ENCODE results near the gene TOP1. TPM values are rescaled to one million over a fixed set of nuclear protein-coding genes. Genes with fewer than 3 reads are reported as not detected.

Gene TOP1
- total RNA-seq, 1 donor from 2014 or later: 62.7 TPM

DNA sequence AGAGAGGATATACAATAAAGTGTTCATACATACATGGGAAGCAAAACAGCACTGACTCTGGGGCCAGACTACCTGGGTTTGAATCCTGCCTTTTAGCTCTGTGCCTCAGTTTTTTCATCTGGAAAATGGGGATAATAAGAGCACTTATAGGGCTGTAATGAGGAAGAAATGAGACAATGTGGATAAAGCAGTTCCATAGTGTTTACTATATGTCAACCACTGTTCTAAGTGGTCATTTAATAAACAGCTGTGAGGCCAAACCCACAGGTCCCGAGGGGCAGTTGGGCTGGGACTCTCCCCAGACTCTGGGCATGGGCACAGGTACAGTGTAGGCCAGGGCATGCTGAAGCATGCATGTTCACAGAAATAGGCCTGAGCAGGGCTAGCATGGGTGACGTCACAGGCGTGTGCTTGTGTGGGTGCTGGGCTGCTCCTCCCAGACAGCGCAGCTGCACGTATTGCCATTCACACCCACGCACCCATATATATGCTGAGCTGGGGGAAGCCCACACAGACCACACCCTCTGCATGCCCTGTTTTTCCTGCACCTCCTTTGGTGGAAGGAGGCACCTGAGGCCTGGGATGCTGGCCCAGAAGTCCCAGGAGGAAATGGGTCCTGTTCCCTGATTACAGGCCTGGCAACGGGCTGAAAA lies 105.2 kb downstream of the TOP1 start:
- H3K36me3 Mint-ChIP-seq (ENCODE audit: low read depth): no peaks in the 10 kb centered on the region
- no peak overlapping the region for H3K4me3 Mint-ChIP-seq
- intact Hi-C loops (cut with micrococcal nuclease): loop anchor here (2.0 kb wide), 1 partner anchor 277 kb away; no protein-coding TSS in a partner anchor
- H3K27me3 Mint-ChIP-seq: no peaks in the 10 kb centered on the region
- ChIA-PET POLR2A (interaction anchor here (0.7 to 1.7 kb wide), 4 partner anchors 22 to 143 kb away, joined by 3 to 5 read pairs (median 3); no protein-coding TSS in a partner anchor), CTCF (interaction anchor here (0.5 to 4.0 kb wide), 12 partner anchors 10 to 206 kb away, joined by 3 to 68 read pairs (median 8); partner anchors contain the start of gene LPIN3)
- peaks cover 38% of the 10 kb centered on the region for H3K4me1 Mint-ChIP-seq
- H3K9me3 Mint-ChIP-seq: no peaks in the 10 kb centered on the region
- ATAC-seq (ENCODE audit: low read depth): peak; percentile 12
- no peak for TF ChIP-seq CTCF (IDR thresholded peaks at IDR 0.05)
- no peak for DNase-seq
- no peak overlapping the region for H3K27ac Mint-ChIP-seq

DNA sequence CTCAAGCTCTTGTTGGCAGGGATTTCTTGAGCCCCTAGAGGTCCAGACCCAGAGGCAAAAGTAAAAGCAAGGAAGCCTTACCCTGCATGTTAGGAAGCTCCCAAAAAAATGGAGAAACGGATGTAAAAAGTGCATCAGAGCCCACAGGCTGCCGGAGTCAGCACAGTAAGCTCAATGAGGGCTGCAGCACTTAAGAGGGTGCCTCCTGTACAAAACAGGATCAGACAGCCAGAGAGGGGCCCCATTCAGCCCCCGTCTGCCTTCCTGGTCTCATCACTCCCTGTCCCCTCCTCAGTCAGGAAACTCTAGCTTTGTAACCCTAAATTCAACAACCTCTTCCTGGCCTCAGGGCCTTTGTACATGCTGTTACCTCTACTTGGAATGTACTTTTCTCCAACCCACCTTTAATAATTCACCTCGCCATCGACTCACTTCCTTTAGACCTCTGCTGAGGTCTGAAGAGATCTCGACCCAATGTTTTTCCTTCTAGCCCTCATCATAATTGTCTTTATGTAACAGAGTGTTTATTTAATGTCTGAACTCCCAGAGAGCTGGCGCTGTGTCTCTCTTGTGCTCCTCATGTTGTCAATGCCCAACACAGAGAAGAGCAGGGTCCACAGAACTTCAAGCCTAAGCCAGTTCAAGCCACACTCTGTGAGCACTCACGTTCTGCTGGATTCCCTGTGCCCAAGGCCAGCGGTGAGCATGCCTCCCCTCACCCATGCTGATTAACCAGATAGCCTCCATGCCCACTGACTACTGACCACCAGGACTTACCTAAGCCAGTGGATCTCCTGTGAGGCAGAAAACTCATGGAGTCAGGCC lies 106.0 kb downstream of the TOP1 start:
- no peak overlapping the region for H3K27ac Mint-ChIP-seq
- H3K4me1 Mint-ChIP-seq: peaks cover 45% of the 10 kb centered on the region
- no peak overlapping the region for H3K4me3 Mint-ChIP-seq
- POLR2A ChIA-PET: interaction anchor here (0.7 to 1.7 kb wide), 7 partner anchors 17 to 205 kb away, joined by 3 to 5 read pairs (median 3); no protein-coding TSS in a partner anchor
- CTCF ChIA-PET: interaction anchor here (0.5 to 4.0 kb wide), 32 partner anchors 7 to 285 kb away, joined by 3 to 68 read pairs (median 4); partner anchors contain the start of gene LPIN3
- H3K27me3 Mint-ChIP-seq: no peaks in the 10 kb centered on the region
- no peak for ATAC-seq (ENCODE audit: low read depth)
- DNase-seq: no peak
- no peak for TF ChIP-seq CTCF (IDR thresholded peaks at IDR 0.05)
- H3K36me3 Mint-ChIP-seq (ENCODE audit: low read depth): no peaks in the 10 kb centered on the region
- no peaks in the 10 kb centered on the region for H3K9me3 Mint-ChIP-seq
- intact Hi-C loops (cut with micrococcal nuclease): loop anchor here (1.0 to 2.0 kb wide), 5 partner anchors 39 to 276 kb away; partner anchors contain the start of genes LPIN3 and ZHX3

DNA sequence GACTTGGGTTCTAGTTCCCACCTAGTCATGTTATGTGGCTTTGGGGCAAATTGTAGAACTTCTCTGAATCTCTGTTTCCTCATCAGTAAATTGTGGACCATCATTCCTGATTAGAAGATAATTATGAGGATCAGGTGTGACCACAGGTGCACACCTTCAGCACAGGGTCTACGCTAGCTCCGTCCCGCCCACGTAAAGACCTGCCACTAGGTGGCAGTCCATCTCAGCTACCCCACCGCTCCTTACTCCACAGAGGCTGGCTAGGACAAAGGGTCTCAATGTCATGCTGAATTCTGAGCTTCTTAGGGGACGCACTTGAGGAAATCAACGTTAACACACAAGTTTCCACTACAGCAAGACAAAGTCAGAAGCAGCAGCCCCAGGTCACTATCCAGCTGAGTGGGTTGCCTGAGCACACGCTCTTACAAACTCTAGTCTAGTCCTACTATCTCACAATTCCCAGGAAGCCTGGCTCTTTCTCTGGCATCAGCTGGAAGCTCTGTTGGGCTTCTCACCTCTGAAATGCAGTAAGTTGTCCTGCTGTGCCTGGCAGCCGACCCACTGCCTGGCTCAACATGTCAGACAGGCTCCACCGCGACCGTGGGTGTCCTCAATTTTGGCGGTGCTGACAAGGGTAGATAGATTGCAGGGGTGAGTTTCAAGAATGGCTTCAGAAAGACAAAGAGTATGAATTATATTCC lies 106.7 kb downstream of the TOP1 start:
- ChIA-PET POLR2A (interaction anchor here (0.7 to 3.5 kb wide), 6 partner anchors 17 to 204 kb away, joined by 3 to 47 read pairs (median 4); no protein-coding TSS in a partner anchor), CTCF (interaction anchor here (0.7 to 4.0 kb wide), 31 partner anchors 8 to 284 kb away, joined by 3 to 68 read pairs (median 4); partner anchors contain the start of gene LPIN3)
- H3K4me3 Mint-ChIP-seq: peak overlapping the region; percentile 84
- no peaks in the 10 kb centered on the region for H3K27me3 Mint-ChIP-seq
- H3K27ac Mint-ChIP-seq: peak overlapping the region; percentile 72
- H3K9me3 Mint-ChIP-seq: no peaks in the 10 kb centered on the region
- TF ChIP-seq CTCF (IDR thresholded peaks at IDR 0.05): no peak
- intact Hi-C loops (cut with micrococcal nuclease): loop anchor here (1.0 to 2.0 kb wide), 5 partner anchors 38 to 275 kb away; partner anchors contain the start of genes LPIN3 and ZHX3
- H3K4me1 Mint-ChIP-seq: peaks cover 53% of the 10 kb centered on the region
- H3K36me3 Mint-ChIP-seq (ENCODE audit: low read depth): no peaks in the 10 kb centered on the region
- ATAC-seq (ENCODE audit: low read depth) (peak; percentile 22), DNase-seq (peak; percentile 44)

DNA sequence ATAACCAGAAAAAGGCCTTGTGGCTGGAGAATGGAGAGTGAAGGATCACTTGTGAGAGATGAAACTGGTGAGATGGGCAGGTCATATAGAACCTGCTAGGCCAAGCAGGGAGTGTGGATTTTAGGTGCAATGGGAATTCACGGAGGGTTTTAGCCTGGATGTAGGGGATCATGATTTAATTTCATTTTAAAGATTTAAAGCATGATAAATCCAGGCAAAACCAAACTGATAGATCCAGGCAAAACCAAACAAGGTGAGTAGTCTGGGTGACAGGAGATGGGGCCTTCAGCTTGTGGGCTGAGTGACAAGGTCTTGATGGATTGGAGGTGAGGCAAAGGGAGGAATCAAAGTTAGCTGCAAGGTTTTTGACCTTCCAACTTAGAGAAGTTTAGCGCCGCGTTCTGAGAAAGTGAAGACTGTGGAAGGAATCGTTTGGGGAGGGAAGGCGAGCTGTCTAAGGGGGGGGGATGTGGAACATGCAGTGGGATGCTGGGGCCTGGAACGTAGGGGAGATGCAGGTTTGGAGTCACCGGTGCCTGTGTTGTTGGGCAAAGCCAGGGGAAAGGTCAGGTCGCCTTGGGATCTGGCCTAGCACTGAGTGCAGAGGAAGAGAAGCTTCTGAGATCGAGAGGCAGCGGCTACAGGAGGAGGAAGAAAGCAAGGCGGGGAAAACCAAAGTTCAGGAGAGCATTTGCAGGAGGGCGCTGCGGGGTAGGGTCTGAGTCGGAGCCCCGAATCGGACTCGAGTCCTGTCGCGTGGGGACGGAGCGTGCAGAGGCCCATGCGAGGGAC lies 107.5 kb downstream of the TOP1 start:
- ChIA-PET CTCF (interaction anchor here (0.9 to 4.0 kb wide), 20 partner anchors 9 to 284 kb away, joined by 3 to 68 read pairs (median 6); partner anchors contain the start of gene LPIN3), POLR2A (interaction anchor here (0.6 to 3.5 kb wide), 6 partner anchors 21 to 203 kb away, joined by 3 to 47 read pairs (median 4); no protein-coding TSS in a partner anchor)
- DNase-seq (no peak), ATAC-seq (ENCODE audit: low read depth) (no peak)
- Mint-ChIP-seq H3K27ac (peak overlapping the region; percentile 72), H3K4me3 (peak overlapping the region; percentile 84), H3K9me3 (no peaks in the 10 kb centered on the region), H3K36me3 (ENCODE audit: low read depth) (no peaks in the 10 kb centered on the region), H3K4me1 (peaks cover 60% of the 10 kb centered on the region), H3K27me3 (no peaks in the 10 kb centered on the region)
- intact Hi-C loops (cut with micrococcal nuclease): loop anchor here (1.0 to 2.0 kb wide), 6 partner anchors 37 to 557 kb away; partner anchors contain the start of genes LPIN3 and ZHX3
- TF ChIP-seq CTCF (IDR thresholded peaks at IDR 0.05): no peak

All from activated B cell treated with CpG ODN at 0.5 μM for 24 hours (primary cell).